ENCODE results near the gene BCKDHB.

DNA sequence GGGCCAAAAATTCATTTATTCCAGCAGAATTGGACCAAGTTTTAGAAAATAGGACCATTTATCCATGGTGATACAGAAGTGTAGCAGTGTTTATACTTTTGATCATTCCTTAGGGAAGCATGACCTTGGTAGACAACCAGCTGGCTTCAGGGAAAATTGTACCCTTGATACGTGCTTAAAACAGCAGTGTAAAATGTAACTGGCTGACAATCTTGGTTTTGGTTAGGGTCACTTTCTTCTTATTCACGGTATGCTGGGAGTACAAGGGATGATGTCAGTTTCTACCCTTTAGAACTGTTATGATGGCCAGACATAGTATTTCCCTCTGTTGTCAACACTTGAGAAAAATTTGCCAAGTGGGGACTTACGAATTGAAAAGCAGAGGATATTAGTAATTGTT is 157.1 kb downstream of the BCKDHB start:
- TF ChIP-seq, protein P1, sequence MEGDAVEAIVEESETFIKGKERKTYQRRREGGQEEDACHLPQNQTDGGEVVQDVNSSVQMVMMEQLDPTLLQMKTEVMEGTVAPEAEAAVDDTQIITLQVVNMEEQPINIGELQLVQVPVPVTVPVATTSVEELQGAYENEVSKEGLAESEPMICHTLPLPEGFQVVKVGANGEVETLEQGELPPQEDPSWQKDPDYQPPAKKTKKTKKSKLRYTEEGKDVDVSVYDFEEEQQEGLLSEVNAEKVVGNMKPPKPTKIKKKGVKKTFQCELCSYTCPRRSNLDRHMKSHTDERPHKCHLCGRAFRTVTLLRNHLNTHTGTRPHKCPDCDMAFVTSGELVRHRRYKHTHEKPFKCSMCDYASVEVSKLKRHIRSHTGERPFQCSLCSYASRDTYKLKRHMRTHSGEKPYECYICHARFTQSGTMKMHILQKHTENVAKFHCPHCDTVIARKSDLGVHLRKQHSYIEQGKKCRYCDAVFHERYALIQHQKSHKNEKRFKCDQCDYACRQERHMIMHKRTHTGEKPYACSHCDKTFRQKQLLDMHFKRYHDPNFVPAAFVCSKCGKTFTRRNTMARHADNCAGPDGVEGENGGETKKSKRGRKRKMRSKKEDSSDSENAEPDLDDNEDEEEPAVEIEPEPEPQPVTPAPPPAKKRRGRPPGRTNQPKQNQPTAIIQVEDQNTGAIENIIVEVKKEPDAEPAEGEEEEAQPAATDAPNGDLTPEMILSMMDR (IDR thresholded peaks at IDR 0.05), result no peak
- TF ChIP-seq POLR2A (IDR thresholded peaks at IDR 0.05) (no peak), POLR2AphosphoS5 (IDR thresholded peaks at IDR 0.05) (no peak), EP300 (IDR thresholded peaks at IDR 0.05) (no peak)
